HCT116 (cell line): Measurements from ENCODE around the gene ACSL5.

Experiments
- ATF3 ChIP-seq: IDR thresholded peaks from 2 replicates; pipeline ENCODE4 v1.6.1; 2012
- CTCF ChIP-seq, 3 experiments: fragments of 200-600 bp in 1 of 3; sonication (generic) in 1 of 3; IDR thresholded peaks in 2 of 3; conservative IDR thresholded peaks in 1 of 3; 2 replicates each; pipeline ENCODE4 v1.5.1; 2012 to 2017; ENCODE audit warnings: low read depth in 2 of 3, low read length in 2 of 3, antibody characterized with exemption in 1 of 3, borderline replicate concordance in 1 of 3, control low read depth in 1 of 3, mild to moderate bottlenecking in 1 of 3, mixed read lengths in 1 of 3, mixed run types in 1 of 3, moderate library complexity in 1 of 3; ENCODE audit not compliant: insufficient read depth in 1 of 3
- ELF1 ChIP-seq: IDR thresholded peaks from 2 replicates; pipeline ENCODE4 v1.6.1; 2012; ENCODE audit warnings: low read depth, borderline replicate concordance
- EZH2 ChIP-seq: fragments of 200-600 bp; sonication (generic); IDR thresholded peaks from 2 replicates; pipeline ENCODE4 v1.6.1; 2017; ENCODE audit warnings: antibody characterized with exemption, mixed run types
- EZH2phosphoT487 ChIP-seq: fragments of 200-600 bp; IDR thresholded peaks from 2 replicates; pipeline ENCODE4 v1.6.1; 2018; ENCODE audit warnings: antibody characterized with exemption, borderline replicate concordance
- JUND ChIP-seq: IDR thresholded peaks from 2 replicates; pipeline ENCODE4 v1.6.1; 2012
- MAX ChIP-seq: IDR thresholded peaks from 2 replicates; pipeline ENCODE4 v1.6.1; 2012
- POLR2A ChIP-seq: IDR thresholded peaks from 2 replicates; pipeline ENCODE4 v1.7.0; 2011; ENCODE audit warnings: borderline replicate concordance; ENCODE audit not compliant: insufficient read depth, insufficient read length; ENCODE audit errors: extremely low read depth
- POLR2AphosphoS5 ChIP-seq: IDR thresholded peaks from 2 replicates; pipeline ENCODE4 v1.6.1; 2011; ENCODE audit warnings: mild to moderate bottlenecking, low read depth, low read length, moderate library complexity
- REST ChIP-seq: IDR thresholded peaks from 2 replicates; pipeline ENCODE4 v1.6.1; 2012; ENCODE audit warnings: low read depth
- SP1 ChIP-seq: IDR thresholded peaks from 2 replicates; pipeline ENCODE4 v1.6.1; 2012; ENCODE audit warnings: low read depth
- TCF7L2 ChIP-seq: IDR thresholded peaks from 2 replicates; pipeline ENCODE4 v1.7.0; 2011; ENCODE audit warnings: borderline replicate concordance, inconsistent platforms; ENCODE audit not compliant: insufficient read depth, insufficient read length; ENCODE audit errors: extremely low read depth
- YY1 ChIP-seq: IDR thresholded peaks from 2 replicates; pipeline ENCODE4 v1.6.1; 2011; ENCODE audit warnings: low read length, low read depth, moderate library complexity, mild to moderate bottlenecking; ENCODE audit not compliant: insufficient replicate concordance; ENCODE audit errors: extremely low read depth
- ZFX ChIP-seq: fragments of 450-650 bp; IDR thresholded peaks from 2 replicates; pipeline ENCODE4 v1.6.1; 2017

GRCh38 chr10:112361951-112362751 is 11.8 kb upstream of the ACSL5 start:
- TF ChIP-seq REST (no peak), EZH2phosphoT487 (no peak), CTCF (IDR thresholded peaks at IDR 0.05 in 2 of 3, conservative IDR thresholded peaks at IDR 0.05 in 1 of 3; ENCODE audit: borderline replicate concordance in 1 of 3, insufficient read depth in 1 of 3, low read depth in 2 of 3, low read length in 2 of 3) (peak in 2 of 3 experiments; percentile 55 to 61; a peak in 4 of 6 replicates), EZH2 (no peak), JUND (no peak), POLR2AphosphoS5 (peak; percentile 57), POLR2A (no peak), MAX (no peak), TCF7L2 (no peak), ELF1 (no peak), YY1 (peak; percentile 9), SP1 (no peak), ATF3 (no peak), ZFX (no peak)
